B cell (primary cell): ENCODE measurements around the gene ACAP2. TPM values are rescaled to one million over a fixed set of nuclear protein-coding genes. Genes with fewer than 3 reads are reported as not detected.
"Not testable (repeated sequence)": the region's sequence is repeated elsewhere in the genome, so short reads cannot be mapped to it uniquely, and the experiment has no call there.

Source experiments
- ATAC-seq: fragments of 200-7000 bp; cut with Tn5 transposase; one replicate; pipeline ENCODE4 v1.10.0; 2021; ENCODE audit warnings: low read depth, mild to moderate bottlenecking, moderate number of reproducible peaks, moderate library complexity
- CTCF ChIA-PET: fragments of 350-600 bp; sonication (Branson Sonifier 250); formaldehyde crosslinking; loops from one replicate; lab custom pipeline; 2021; ENCODE audit warnings: antibody characterized with exemption, inconsistent platforms; lab: Charles Lee
- POLR2A ChIA-PET: fragments of 350-600 bp; sonication (Branson Sonifier 250); formaldehyde crosslinking; loops from one replicate; lab custom pipeline; 2021; ENCODE audit warnings: antibody characterized with exemption; lab: Charles Lee
- DNase-seq: peaks from one replicate; pipeline ENCODE4 v3.0.0; 2013
- H2AFZ ChIP-seq: 2 replicates; pipeline ENCODE4 v1.6.1; 2012; ENCODE audit warnings: mild to moderate bottlenecking, low read depth, low read length; ENCODE audit not compliant: insufficient read depth, poor library complexity, severe bottlenecking
- H3K27ac ChIP-seq, 2 donors: 1 replicate in 1 of 2; 2 replicates in 1 of 2; pipeline ENCODE4 v1.5.1; 2012 to 2013; ENCODE audit warnings: low read length in 2 of 2, mild to moderate bottlenecking in 2 of 2, moderate library complexity in 1 of 2
- H3K27me3 ChIP-seq, 4 experiments: fragments of 200-600 bp in 1 of 4; sonication (generic) in 1 of 4; replicated peaks in 1 of 4; 1 replicate in 2 of 4; 2 replicates in 2 of 4; pipeline versions ENCODE4 v1.6.1 to v1.7.0; 2013 to 2016; ENCODE audit warnings: low read length in 3 of 4, mild to moderate bottlenecking in 2 of 4, mixed read lengths in 1 of 4, moderate library complexity in 1 of 4; ENCODE audit not compliant: insufficient read depth in 4 of 4, control insufficient read depth in 3 of 4; ENCODE audit errors: control extremely low read depth in 1 of 4
- H3K36me3 ChIP-seq, 2 experiments: replicated peaks in 1 of 2; 1 replicate in 1 of 2; 2 replicates in 1 of 2; pipeline versions ENCODE4 v1.6.1 to v1.7.1; 2013; ENCODE audit warnings: low read length in 1 of 2; ENCODE audit not compliant: insufficient read depth in 2 of 2, control insufficient read depth in 1 of 2; ENCODE audit errors: control extremely low read depth in 1 of 2, extremely low read depth in 1 of 2
- H3K4me1 ChIP-seq, 2 donors: fragments of 200-600 bp in 1 of 2; sonication (generic) in 1 of 2; 1 replicate in 1 of 2; 2 replicates in 1 of 2; pipeline versions ENCODE4 v1.5.1 to v1.6.1; 2013 to 2017; ENCODE audit warnings: low read length in 2 of 2; ENCODE audit not compliant: control insufficient read depth in 2 of 2, insufficient read depth in 2 of 2
- H3K4me2 ChIP-seq: replicated peaks from 2 replicates; pipeline ENCODE3; 2012; ENCODE audit warnings: mild to moderate bottlenecking, low read depth, low read length; ENCODE audit not compliant: poor library complexity, severe bottlenecking
- H3K4me3 ChIP-seq, 5 experiments: fragments of 200-600 bp in 1 of 5; sonication (generic) in 1 of 5; 1 replicate in 3 of 5; 2 replicates in 2 of 5; pipeline versions ENCODE4 v1.5.1 to v1.7.0; 2011 to 2016; ENCODE audit warnings: low read length in 4 of 5, mild to moderate bottlenecking in 4 of 5, low read depth in 2 of 5, control low read depth in 1 of 5, moderate library complexity in 1 of 5; ENCODE audit not compliant: insufficient read depth in 1 of 5; ENCODE audit errors: control extremely low read depth in 1 of 5, extremely low read depth in 1 of 5
- H3K79me2 ChIP-seq: fragments of 200-600 bp; sonication (generic); one replicate; pipeline ENCODE4 v1.6.0; 2016; ENCODE audit warnings: low read length; ENCODE audit not compliant: control insufficient read depth, insufficient read depth
- H3K9ac ChIP-seq: fragments of 200-600 bp; sonication (generic); 2 replicates; pipeline ENCODE4 v1.6.1; 2017; ENCODE audit warnings: mild to moderate bottlenecking, low read length, moderate library complexity
- H3K9me3 ChIP-seq, 3 donors: one replicate each; pipeline versions ENCODE4 v1.6.1 to v1.7.1; 2013; ENCODE audit warnings: low read length in 2 of 3; ENCODE audit not compliant: control insufficient read depth in 2 of 3, insufficient read depth in 1 of 3; ENCODE audit errors: control extremely low read depth in 1 of 3
- H4K20me1 ChIP-seq: 2 replicates; pipeline ENCODE4 v1.6.0; 2012; ENCODE audit warnings: mild to moderate bottlenecking, low read length; ENCODE audit not compliant: insufficient read depth, control insufficient read depth, poor library complexity, severe bottlenecking
- H3K27ac Mint-ChIP-seq: one replicate; pipeline ENCODE4 v1.8.0; 2021; ENCODE audit warnings: mixed read lengths
- H3K27me3 Mint-ChIP-seq: one replicate; pipeline ENCODE4 v1.8.0; 2021; ENCODE audit warnings: mixed read lengths
- H3K4me1 Mint-ChIP-seq: one replicate; pipeline ENCODE4 v1.8.0; 2021; ENCODE audit warnings: mixed read lengths
- H3K4me3 Mint-ChIP-seq: one replicate; pipeline ENCODE4 v1.8.0; 2021; ENCODE audit warnings: mixed read lengths
- H3K9me3 Mint-ChIP-seq: one replicate; pipeline ENCODE4 v1.8.0; 2022; ENCODE audit warnings: mixed read lengths; ENCODE audit not compliant: insufficient read depth
- EZH2 ChIP-seq: IDR thresholded peaks from 2 replicates; pipeline ENCODE4 v1.6.1; 2012; ENCODE audit warnings: borderline replicate concordance, low read depth, mild to moderate bottlenecking, moderate library complexity, low read length; ENCODE audit not compliant: insufficient read depth, poor library complexity, severe bottlenecking
- WGBS: methylation state at CpG from one replicate; pipeline ENCODE4 v1.1.5; 2013; ENCODE audit warnings: missing lambda C conversion rate; ENCODE audit not compliant: insufficient coverage; 5-methylcytosine and 5-hydroxymethylcytosine counted together
- intact Hi-C: fragments of 100-400 bp; cut with micrococcal nuclease; formaldehyde crosslinking; loops from one replicate; pipeline ENCODE4 v1.10.0; 2022
- polyA plus RNA-seq: library from polyadenylated mRNA; depleted of rRNA; stranded (reverse); fragments of >200 nt; gene quantifications from 2 replicates; pipeline ENCODE4 v1.2.3, GENCODE V29; 2012
- total RNA-seq, 2 donors: library from RNA; stranded (reverse); fragments of 120-200 nt in 1 of 2; gene quantifications; 1 replicate in 1 of 2; 2 replicates in 1 of 2; pipeline versions ENCODE4 v1.2.3 to v1.2.4, GENCODE V29; 2013 to 2022
- TF ChIP-seq, protein P1 (sequence below): fragments of 200-600 bp; IDR thresholded peaks from one replicate; pipeline ENCODE4 v1.8.0; 2022; ENCODE audit warnings: antibody characterized with exemption, mild to moderate bottlenecking

ACAP2 gene
- total and polyA plus RNA-seq, 2 donors (not counting 1 experiment from before 2014, with no cell fraction given) = 18.6 to 113 TPM

DNA sequence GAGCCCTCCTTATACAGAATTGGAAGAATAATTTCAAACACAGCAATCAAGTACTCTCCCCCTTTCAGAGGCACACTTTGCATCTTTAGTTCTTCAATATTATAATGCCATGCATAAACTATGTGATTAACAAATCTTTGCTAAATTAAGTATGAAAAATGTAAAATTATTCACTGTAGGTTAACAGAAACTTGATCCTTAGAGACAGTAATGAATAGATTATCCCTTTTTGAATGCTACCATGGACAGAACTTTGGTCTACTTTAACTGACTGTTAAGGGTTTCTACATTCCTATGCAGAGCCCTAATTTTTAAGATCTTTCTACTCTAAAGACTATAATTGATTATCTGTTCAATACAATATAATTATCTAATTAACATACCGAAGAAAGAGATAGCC lies 146.2 kb downstream of the ACAP2 start:
- TF ChIP-seq, protein P1, sequence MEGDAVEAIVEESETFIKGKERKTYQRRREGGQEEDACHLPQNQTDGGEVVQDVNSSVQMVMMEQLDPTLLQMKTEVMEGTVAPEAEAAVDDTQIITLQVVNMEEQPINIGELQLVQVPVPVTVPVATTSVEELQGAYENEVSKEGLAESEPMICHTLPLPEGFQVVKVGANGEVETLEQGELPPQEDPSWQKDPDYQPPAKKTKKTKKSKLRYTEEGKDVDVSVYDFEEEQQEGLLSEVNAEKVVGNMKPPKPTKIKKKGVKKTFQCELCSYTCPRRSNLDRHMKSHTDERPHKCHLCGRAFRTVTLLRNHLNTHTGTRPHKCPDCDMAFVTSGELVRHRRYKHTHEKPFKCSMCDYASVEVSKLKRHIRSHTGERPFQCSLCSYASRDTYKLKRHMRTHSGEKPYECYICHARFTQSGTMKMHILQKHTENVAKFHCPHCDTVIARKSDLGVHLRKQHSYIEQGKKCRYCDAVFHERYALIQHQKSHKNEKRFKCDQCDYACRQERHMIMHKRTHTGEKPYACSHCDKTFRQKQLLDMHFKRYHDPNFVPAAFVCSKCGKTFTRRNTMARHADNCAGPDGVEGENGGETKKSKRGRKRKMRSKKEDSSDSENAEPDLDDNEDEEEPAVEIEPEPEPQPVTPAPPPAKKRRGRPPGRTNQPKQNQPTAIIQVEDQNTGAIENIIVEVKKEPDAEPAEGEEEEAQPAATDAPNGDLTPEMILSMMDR = no peak
- no peak for TF ChIP-seq EZH2
- H3K27me3 Mint-ChIP-seq = no peaks in the 10 kb centered on the region
- no peaks in the 10 kb centered on the region for H3K4me1 Mint-ChIP-seq
- H3K27ac Mint-ChIP-seq = no peak overlapping the region
- Histone ChIP-seq H3K79me2 (no peaks in the 10 kb centered on the region), H3K9ac (no peak overlapping the region), H3K4me3 (no peak overlapping the region), H3K4me1 (no peaks in the 10 kb centered on the region), H3K9me3 (no peaks in the 10 kb centered on the region), H2AFZ (no peak overlapping the region), H3K36me3 (peaks cover 10 to 70% of the 10 kb centered on the region in 2 experiments), H3K4me2 (no peak overlapping the region), H4K20me1 (no peaks in the 10 kb centered on the region), H3K27me3 (no peaks in the 10 kb centered on the region), H3K27ac (no peak overlapping the region)
- intact Hi-C loops = no loop called here
- DNase-seq (no peak), ATAC-seq (no peak)
- ChIA-PET CTCF (interaction anchor here (1.9 kb wide), 1 partner anchor 226 kb away, joined by 5 read pairs; no protein-coding TSS in a partner anchor), POLR2A (no interaction called here)
- no peaks in the 10 kb centered on the region for H3K9me3 Mint-ChIP-seq
- no CpG with 5 or more reads among the region's 1 CpG for WGBS
- no peak overlapping the region for H3K4me3 Mint-ChIP-seq

DNA sequence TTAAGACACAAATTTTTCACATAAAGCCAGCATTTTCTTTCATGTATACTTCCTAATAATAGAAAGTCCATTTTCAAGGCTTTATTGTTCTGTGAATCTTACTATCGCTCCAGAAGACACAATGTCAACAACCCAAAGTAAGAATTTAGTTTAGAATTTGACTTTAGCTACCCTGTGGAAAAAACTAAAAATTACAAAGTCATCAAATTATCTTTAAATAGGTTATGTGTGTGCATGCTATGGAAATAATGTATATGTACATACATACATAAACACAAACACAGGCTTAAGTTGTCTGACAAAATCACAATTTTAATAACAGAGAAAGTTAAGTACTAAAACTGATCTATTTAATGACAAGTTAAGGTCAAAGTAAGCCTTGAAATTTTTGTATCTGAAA lies 151.7 kb downstream of the ACAP2 start:
- Histone ChIP-seq H3K27me3 (no peaks in the 10 kb centered on the region), H4K20me1 (no peaks in the 10 kb centered on the region), H3K9ac (no peak overlapping the region), H3K4me3 (no peak overlapping the region), H3K9me3 (no peaks in the 10 kb centered on the region), H3K4me1 (no peaks in the 10 kb centered on the region), H3K79me2 (no peaks in the 10 kb centered on the region), H2AFZ (no peak overlapping the region), H3K27ac (no peak overlapping the region), H3K36me3 (peaks cover 23 to 75% of the 10 kb centered on the region in 2 experiments), H3K4me2 (no peak overlapping the region)
- POLR2A ChIA-PET = interaction anchor here (0.6 kb wide), 1 partner anchor 10 kb away, joined by 3 read pairs; no protein-coding TSS in a partner anchor
- H3K27ac Mint-ChIP-seq = no peak overlapping the region
- WGBS = no CpG with 5 or more reads among the region's 1 CpG
- no peak for TF ChIP-seq EZH2
- H3K4me1 Mint-ChIP-seq = no peaks in the 10 kb centered on the region
- DNase-seq (no peak), ATAC-seq (no peak)
- intact Hi-C loops = no loop called here
- H3K9me3 Mint-ChIP-seq = no peaks in the 10 kb centered on the region
- no peaks in the 10 kb centered on the region for H3K27me3 Mint-ChIP-seq
- no peak overlapping the region for H3K4me3 Mint-ChIP-seq
- CTCF ChIA-PET = interaction anchor here (0.9 to 1.4 kb wide), 3 partner anchors 18 to 609 kb away, joined by 3 to 5 read pairs (median 5); partner anchors contain the start of gene XXYLT1

DNA sequence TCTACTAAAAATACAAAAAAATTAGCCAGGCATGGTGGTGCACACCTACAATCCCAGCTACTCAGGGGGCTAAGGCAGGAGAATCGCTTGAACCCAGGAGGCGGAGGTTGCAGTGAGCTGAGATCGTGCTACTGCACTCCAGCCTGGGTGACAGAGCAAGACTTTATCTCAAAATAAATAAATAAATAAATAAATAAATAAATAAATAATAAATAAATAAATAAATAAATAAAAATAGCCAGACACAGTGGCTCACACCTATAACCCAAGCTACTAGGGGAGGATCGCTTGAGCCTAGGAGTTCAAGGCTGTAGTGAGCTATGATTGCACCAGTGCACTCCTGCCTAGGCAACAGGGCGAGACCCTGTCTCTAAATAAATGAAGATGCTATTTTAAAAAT lies 152.2 kb downstream of the ACAP2 start:
- ChIA-PET CTCF (interaction anchor here (0.9 to 1.4 kb wide), 3 partner anchors 18 to 608 kb away, joined by 3 to 5 read pairs (median 5); partner anchors contain the start of gene XXYLT1), POLR2A (interaction anchor here (0.6 kb wide), 1 partner anchor 10 kb away, joined by 3 read pairs; no protein-coding TSS in a partner anchor)
- H2AFZ ChIP-seq, H3K27me3 Mint-ChIP-seq, ATAC-seq, H3K9me3 Mint-ChIP-seq, intact Hi-C loops, H3K27me3 ChIP-seq, DNase-seq, H3K9me3 ChIP-seq, H3K4me3 ChIP-seq, H3K9ac ChIP-seq, H3K27ac ChIP-seq, H3K4me1 Mint-ChIP-seq, H3K79me2 ChIP-seq, H3K4me3 Mint-ChIP-seq, H3K4me2 ChIP-seq, H3K27ac Mint-ChIP-seq, H3K4me1 ChIP-seq, H4K20me1 ChIP-seq: not testable (repeated sequence)
- WGBS = no CpG with 5 or more reads among the region's 5 CpGs
- peaks cover 26 to 74% of the 10 kb centered on the region in 2 experiments for H3K36me3 ChIP-seq
